HG03558 (cell line): ENCODE results near the gene GLIS2.

Experiments used
- ATAC-seq: cut with Tn5 transposase; IDR thresholded peaks from one replicate; pipeline ENCODE4 v1.9.1; 2021; ENCODE audit warnings: moderate number of reproducible peaks; ENCODE audit not compliant: unreplicated experiment; ENCODE audit errors: extremely low read depth

GLIS2 gene

GRCh38 chr16:4315186-4316107, at the start of gene GLIS2:
GLIS2 (plus strand) TSS chr16:4316067; CDS start chr16:4332281, 16,214 bp downstream.
- no peak for ATAC-seq

GRCh38 chr16:4266372-4266771, 49.5 kb upstream of the GLIS2 start:
- ATAC-seq, result no peak

GRCh38 chr16:4270091-4270490, 45.8 kb upstream of the GLIS2 start:
- ATAC-seq, result no peak

GRCh38 chr16:4270595-4270994, 45.3 kb upstream of the GLIS2 start:
- ATAC-seq, result no peak

GRCh38 chr16:4271176-4272113, 44.4 kb upstream of the GLIS2 start:
- ATAC-seq, result no peak

- no peak for ATAC-seq
These were observed 43.5 kb upstream of the GLIS2 start for GRCh38 chr16:4272114-4272956.

- ATAC-seq, result no peak
These were observed 42.0 kb upstream of the GLIS2 start for GRCh38 chr16:4273858-4274311.

- ATAC-seq, result no peak
These were observed 40.0 kb upstream of the GLIS2 start for GRCh38 chr16:4275861-4276260.

GRCh38 chr16:4277987-4278513, 37.8 kb upstream of the GLIS2 start:
- ATAC-seq, result no peak

GRCh38 chr16:4280625-4281024, 35.2 kb upstream of the GLIS2 start:
- no peak for ATAC-seq

- ATAC-seq, result no peak
These were observed 32.4 kb upstream of the GLIS2 start for GRCh38 chr16:4283441-4283840.

GRCh38 chr16:4283939-4284338, 31.9 kb upstream of the GLIS2 start:
- no peak for ATAC-seq

GRCh38 chr16:4285167-4285566, 30.7 kb upstream of the GLIS2 start:
- no peak for ATAC-seq

GRCh38 chr16:4288148-4288921, 27.5 kb upstream of the GLIS2 start:
- ATAC-seq, result no peak

GRCh38 chr16:4290236-4290830, 25.5 kb upstream of the GLIS2 start:
- no peak for ATAC-seq

- no peak for ATAC-seq
These were observed 24.2 kb upstream of the GLIS2 start for GRCh38 chr16:4291699-4292098.

- ATAC-seq, result no peak
These were observed 22.6 kb upstream of the GLIS2 start for GRCh38 chr16:4293181-4293716.

- ATAC-seq, result no peak
These were observed 21.9 kb upstream of the GLIS2 start for GRCh38 chr16:4293822-4294457.
